SK-N-SH (cell line): Measurements from ENCODE around the gene C9orf50.

Experiments used
- POLR2AphosphoS5 ChIP-seq: IDR thresholded peaks from 2 replicates; pipeline ENCODE4 v1.6.1; 2012; ENCODE audit warnings: low read depth, low read length
- TCF12 ChIP-seq: IDR thresholded peaks from 2 replicates; pipeline ENCODE4 v1.4.0; 2012

GRCh38 chr9:129575818-129576217, 45.1 kb downstream of the C9orf50 start:
- TF ChIP-seq TCF12 = no peak
- no peak for TF ChIP-seq POLR2AphosphoS5
